GM18526 (cell line): ENCODE data around the gene ALK.

Experiments used
- POLR2A ChIP-seq: IDR thresholded peaks from 3 replicates; pipeline ENCODE4 v1.6.1; 2011; ENCODE audit not compliant: insufficient read length; ENCODE audit errors: extremely low read depth

The ALK gene

GRCh38 chr2:29239209-29239960 is 682.0 kb downstream of the ALK start:
- TF ChIP-seq POLR2A = no peak

- TF ChIP-seq POLR2A = no peak
Measured at GRCh38 chr2:29238497-29238896, 682.9 kb downstream of the ALK start.

- no peak for TF ChIP-seq POLR2A
Measured at GRCh38 chr2:29236074-29236473, 685.3 kb downstream of the ALK start.

- TF ChIP-seq POLR2A = no peak
Measured at GRCh38 chr2:29235411-29235810, 686.0 kb downstream of the ALK start.

GRCh38 chr2:29233428-29233827 is 688.0 kb downstream of the ALK start:
- no peak for TF ChIP-seq POLR2A

GRCh38 chr2:29232041-29232440 is 689.3 kb downstream of the ALK start:
- no peak for TF ChIP-seq POLR2A

- TF ChIP-seq POLR2A = no peak
Measured at GRCh38 chr2:29229640-29230039, 691.7 kb downstream of the ALK start.

- no peak for TF ChIP-seq POLR2A
Measured at GRCh38 chr2:29228947-29229346, 692.4 kb downstream of the ALK start.

GRCh38 chr2:29227935-29228675 is 693.3 kb downstream of the ALK start:
- no peak for TF ChIP-seq POLR2A

GRCh38 chr2:29226808-29227207 is 694.6 kb downstream of the ALK start:
- no peak for TF ChIP-seq POLR2A

- TF ChIP-seq POLR2A = no peak
Measured at GRCh38 chr2:29226375-29226774, 695.0 kb downstream of the ALK start.

- TF ChIP-seq POLR2A = no peak
Measured at GRCh38 chr2:29225814-29226213, 695.6 kb downstream of the ALK start.

- no peak for TF ChIP-seq POLR2A
Measured at GRCh38 chr2:29224693-29225551, 696.5 kb downstream of the ALK start.

GRCh38 chr2:29223851-29224692 is 697.3 kb downstream of the ALK start:
- no peak for TF ChIP-seq POLR2A

- no peak for TF ChIP-seq POLR2A
Measured at GRCh38 chr2:29223257-29223656, 698.1 kb downstream of the ALK start.
